Activated B cell treated with CpG ODN at 0.5 μM for 24 hours (primary cell): ENCODE data around the gene KDR. TPM values are rescaled to one million over a fixed set of nuclear protein-coding genes. Genes with fewer than 3 reads are reported as not detected.

Source experiments
- ATAC-seq: fragments of 200-7000 bp; cut with Tn5 transposase; one replicate; pipeline ENCODE4 v1.10.0; 2021; ENCODE audit warnings: low read depth, mild to moderate bottlenecking, moderate library complexity
- CTCF ChIA-PET: fragments of 350-600 bp; sonication (Branson Sonifier 250); formaldehyde crosslinking; loops from one replicate; lab custom pipeline; 2021; ENCODE audit warnings: antibody characterized with exemption; lab: Charles Lee
- POLR2A ChIA-PET: fragments of 350-600 bp; sonication (Branson Sonifier 250); formaldehyde crosslinking; loops from one replicate; lab custom pipeline; 2021; ENCODE audit warnings: antibody characterized with exemption; lab: Charles Lee
- DNase-seq: peaks from one replicate; pipeline ENCODE4 v3.0.0; 2022
- H3K27ac Mint-ChIP-seq: one replicate; pipeline ENCODE4 v1.8.0; 2020; ENCODE audit warnings: mixed read lengths
- H3K27me3 Mint-ChIP-seq: one replicate; pipeline ENCODE4 v1.8.0; 2021; ENCODE audit warnings: mixed read lengths
- H3K36me3 Mint-ChIP-seq: one replicate; pipeline ENCODE4 v1.8.0; 2021; ENCODE audit warnings: low read depth, mixed read lengths
- H3K4me1 Mint-ChIP-seq: one replicate; pipeline ENCODE4 v1.8.0; 2021; ENCODE audit warnings: mixed read lengths
- H3K4me3 Mint-ChIP-seq: one replicate; pipeline ENCODE4 v1.8.0; 2020; ENCODE audit warnings: mild to moderate bottlenecking, mixed read lengths
- H3K9me3 Mint-ChIP-seq: one replicate; pipeline ENCODE4 v1.8.0; 2020; ENCODE audit warnings: mixed read lengths
- intact Hi-C: fragments of 100-400 bp; cut with micrococcal nuclease; formaldehyde crosslinking; loops from one replicate; pipeline ENCODE4 v1.15.1; 2024
- total RNA-seq: library from RNA; stranded (reverse); gene quantifications from 2 replicates; pipeline ENCODE4 v1.2.3, GENCODE V29; 2022
- TF ChIP-seq, protein P1 (sequence below): fragments of 200-600 bp; IDR thresholded peaks from one replicate; pipeline ENCODE4 v1.8.0; 2022; ENCODE audit warnings: antibody characterized with exemption, mild to moderate bottlenecking

The KDR gene
- total RNA-seq, 1 donor from 2014 or later: not detected

DNA sequence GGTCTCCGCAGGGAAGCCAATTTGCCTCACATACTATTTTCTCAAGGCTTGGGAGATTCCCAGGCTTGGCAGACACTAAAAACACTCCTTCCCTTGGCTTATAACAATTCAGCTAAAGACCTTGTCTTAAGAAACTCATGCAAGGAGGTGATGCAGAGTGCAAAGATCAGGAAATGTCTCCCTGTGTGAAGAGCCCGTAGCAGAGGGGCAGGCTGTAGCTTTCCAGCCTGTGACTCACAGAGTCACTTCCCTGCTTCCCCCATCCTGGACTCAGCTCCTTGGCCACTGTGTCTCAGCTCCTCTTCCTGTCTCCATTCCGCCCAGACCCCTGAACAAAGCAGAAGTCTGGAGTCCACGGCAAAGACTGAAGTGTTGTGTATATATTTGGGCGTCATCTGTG, 56.1 kb downstream of the KDR start:
- Mint-ChIP-seq H3K36me3 (no peaks in the 10 kb centered on the region), H3K27me3 (peaks cover 2% of the 10 kb centered on the region), H3K4me1 (no peaks in the 10 kb centered on the region), H3K27ac (no peak overlapping the region), H3K9me3 (no peaks in the 10 kb centered on the region), H3K4me3 (no peak overlapping the region)
- ChIA-PET CTCF (no interaction called here), POLR2A (no interaction called here)
- TF ChIP-seq, protein P1, sequence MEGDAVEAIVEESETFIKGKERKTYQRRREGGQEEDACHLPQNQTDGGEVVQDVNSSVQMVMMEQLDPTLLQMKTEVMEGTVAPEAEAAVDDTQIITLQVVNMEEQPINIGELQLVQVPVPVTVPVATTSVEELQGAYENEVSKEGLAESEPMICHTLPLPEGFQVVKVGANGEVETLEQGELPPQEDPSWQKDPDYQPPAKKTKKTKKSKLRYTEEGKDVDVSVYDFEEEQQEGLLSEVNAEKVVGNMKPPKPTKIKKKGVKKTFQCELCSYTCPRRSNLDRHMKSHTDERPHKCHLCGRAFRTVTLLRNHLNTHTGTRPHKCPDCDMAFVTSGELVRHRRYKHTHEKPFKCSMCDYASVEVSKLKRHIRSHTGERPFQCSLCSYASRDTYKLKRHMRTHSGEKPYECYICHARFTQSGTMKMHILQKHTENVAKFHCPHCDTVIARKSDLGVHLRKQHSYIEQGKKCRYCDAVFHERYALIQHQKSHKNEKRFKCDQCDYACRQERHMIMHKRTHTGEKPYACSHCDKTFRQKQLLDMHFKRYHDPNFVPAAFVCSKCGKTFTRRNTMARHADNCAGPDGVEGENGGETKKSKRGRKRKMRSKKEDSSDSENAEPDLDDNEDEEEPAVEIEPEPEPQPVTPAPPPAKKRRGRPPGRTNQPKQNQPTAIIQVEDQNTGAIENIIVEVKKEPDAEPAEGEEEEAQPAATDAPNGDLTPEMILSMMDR: no peak
- intact Hi-C loops: no loop called here
- ATAC-seq: no peak
- DNase-seq: no peak

DNA sequence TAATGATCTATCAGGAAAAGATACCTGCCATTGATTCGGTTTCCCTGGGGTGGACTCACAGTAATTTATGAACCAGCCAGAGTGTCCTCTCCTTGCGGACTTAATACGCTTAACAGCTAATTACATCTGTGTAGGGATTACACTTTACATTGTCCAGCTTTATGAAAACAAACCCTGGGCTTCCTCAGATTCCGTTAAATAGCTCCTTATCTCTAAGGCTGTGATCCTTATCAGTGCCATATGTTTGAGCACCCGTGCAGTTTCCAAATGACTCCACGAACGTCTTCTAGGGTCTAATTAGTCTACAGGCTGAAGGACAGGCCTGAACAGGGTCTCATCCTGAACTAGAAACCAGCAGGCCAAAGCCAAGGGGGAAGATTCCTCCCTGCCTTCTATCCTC, 56.9 kb downstream of the KDR start:
- H3K9me3 Mint-ChIP-seq: no peaks in the 10 kb centered on the region
- DNase-seq (no peak), ATAC-seq (no peak)
- ChIA-PET CTCF (no interaction called here), POLR2A (no interaction called here)
- TF ChIP-seq, protein P1: no peak
- H3K27ac Mint-ChIP-seq: no peak overlapping the region
- H3K4me3 Mint-ChIP-seq: no peak overlapping the region
- no peaks in the 10 kb centered on the region for H3K36me3 Mint-ChIP-seq
- peaks cover 2% of the 10 kb centered on the region for H3K27me3 Mint-ChIP-seq
- intact Hi-C loops: no loop called here
- H3K4me1 Mint-ChIP-seq: no peaks in the 10 kb centered on the region

DNA sequence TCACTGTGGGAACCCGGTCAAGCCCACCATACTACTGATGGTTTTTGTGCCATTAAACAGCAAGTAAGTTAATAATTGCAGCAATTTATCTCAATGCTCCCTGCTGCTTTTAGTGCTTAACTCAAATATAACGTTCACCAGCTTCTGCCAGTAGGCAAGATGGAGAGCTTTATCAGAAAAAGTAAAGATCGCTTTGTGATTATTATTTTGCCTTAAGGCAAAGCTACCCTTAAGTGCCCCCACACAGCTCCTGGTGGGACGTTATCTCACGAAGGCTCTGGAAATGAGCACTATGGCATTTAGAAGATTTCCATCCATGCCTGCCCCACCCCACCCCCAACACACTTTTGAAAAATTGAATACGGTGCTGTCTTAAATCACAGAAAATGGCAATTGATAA, 59.4 kb downstream of the KDR start:
- intact Hi-C loops: no loop called here
- POLR2A ChIA-PET: no interaction called here
- no peak for DNase-seq
- Mint-ChIP-seq H3K9me3 (no peaks in the 10 kb centered on the region), H3K4me1 (no peaks in the 10 kb centered on the region), H3K27me3 (peaks cover 2% of the 10 kb centered on the region), H3K36me3 (no peaks in the 10 kb centered on the region), H3K27ac (no peak overlapping the region), H3K4me3 (no peak overlapping the region)
- ATAC-seq: no peak
- TF ChIP-seq, protein P1: no peak
- CTCF ChIA-PET: no interaction called here

DNA sequence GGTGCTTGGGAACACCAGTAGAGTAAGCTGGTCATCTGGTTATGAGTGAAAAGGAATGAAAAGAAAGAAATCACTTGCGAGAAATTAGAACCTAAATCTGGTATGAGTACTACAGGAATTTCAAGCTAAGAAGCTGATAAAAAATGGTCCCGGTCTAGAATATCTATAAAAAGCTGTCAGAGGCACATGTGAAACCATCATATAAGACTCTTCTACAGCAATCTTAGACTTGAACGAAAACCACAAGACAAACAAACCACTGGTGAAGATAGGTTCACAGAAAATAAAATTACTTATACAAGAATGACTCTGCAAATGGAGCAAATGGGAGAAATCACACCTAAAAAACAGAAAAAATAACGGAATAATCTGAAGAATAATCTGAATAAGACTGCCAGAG, 69.9 kb downstream of the KDR start:
- TF ChIP-seq, protein P1: no peak
- Mint-ChIP-seq H3K4me1 (no peaks in the 10 kb centered on the region), H3K27me3 (no peaks in the 10 kb centered on the region), H3K27ac (no peak overlapping the region), H3K4me3 (no peak overlapping the region), H3K36me3 (no peaks in the 10 kb centered on the region), H3K9me3 (peaks cover 6% of the 10 kb centered on the region)
- DNase-seq (no peak), ATAC-seq (no peak)
- CTCF ChIA-PET: no interaction called here
- POLR2A ChIA-PET: no interaction called here
- intact Hi-C loops: no loop called here

DNA sequence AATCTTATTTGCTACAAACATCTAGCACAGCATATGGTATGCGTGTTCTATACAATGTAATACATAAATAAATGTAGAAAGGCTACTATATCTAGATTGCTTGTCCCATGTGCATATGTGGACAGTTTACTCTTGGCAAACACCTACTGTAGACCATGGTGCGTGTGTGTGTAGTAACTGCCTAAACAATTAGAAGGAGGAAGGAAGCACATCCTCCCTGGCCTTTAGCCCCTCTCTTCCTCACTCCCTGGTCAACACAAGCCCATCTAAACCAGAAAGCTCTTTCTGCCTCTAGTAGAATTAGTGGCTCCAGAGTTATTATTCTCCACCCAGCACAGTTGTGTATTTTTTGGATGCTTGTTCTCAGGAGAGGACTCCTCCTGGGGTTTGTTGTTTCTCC, 73.9 kb downstream of the KDR start:
- ChIA-PET POLR2A (no interaction called here), CTCF (no interaction called here)
- Mint-ChIP-seq H3K4me3 (no peak overlapping the region), H3K36me3 (no peaks in the 10 kb centered on the region), H3K27ac (no peak overlapping the region), H3K27me3 (no peaks in the 10 kb centered on the region), H3K4me1 (no peaks in the 10 kb centered on the region), H3K9me3 (peaks cover 9% of the 10 kb centered on the region)
- ATAC-seq (no peak), DNase-seq (no peak)
- TF ChIP-seq, protein P1: no peak
- intact Hi-C loops: no loop called here
